IMR-90 (cell line): ENCODE results near the gene DCTD. TPM values are rescaled to one million over a fixed set of nuclear protein-coding genes. Genes with fewer than 3 reads are reported as not detected.

ENCODE experiments used
- ATAC-seq: fragments of 200-7000 bp; cut with Tn5 transposase; 2 replicates; pipeline ENCODE4 v1.9.1; 2020; ENCODE audit warnings: low read depth, mild to moderate bottlenecking, moderate library complexity
- BruUV-seq: library from RNA; stranded (reverse); fragments of 400-500 nt; replicated peaks from 2 replicates; lab custom pipeline; 2021; lab: Mats Ljungman, UMichigan
- CTCF ChIA-PET: fragments of 300-600 bp; formaldehyde crosslinking; extraction: SDS; loops from one replicate; lab custom pipeline; 2021; ENCODE audit warnings: antibody characterized with exemption; lab: Yijun Ruan, JAX
- POLR2A ChIA-PET: fragments of 300-600 bp; sonication (Branson Sonifier 250); formaldehyde crosslinking; loops from one replicate; lab custom pipeline; 2022; ENCODE audit warnings: antibody characterized with exemption; ENCODE audit not compliant: unreplicated experiment; lab: Charles Lee
- DNase-seq: peaks from one replicate; pipeline ENCODE4 v3.0.0; 2013
- H2AFZ ChIP-seq: replicated peaks from 2 replicates; pipeline ENCODE3; 2013; ENCODE audit warnings: low read length, mild to moderate bottlenecking; ENCODE audit not compliant: poor library complexity
- H2AK5ac ChIP-seq: 2 replicates; pipeline ENCODE4 v1.6.1; 2013; ENCODE audit warnings: low read depth, low read length, inconsistent platforms
- H2AK9ac ChIP-seq: replicated peaks from 2 replicates; pipeline ENCODE3; 2013; ENCODE audit warnings: mild to moderate bottlenecking, low read depth, low read length, moderate library complexity; ENCODE audit not compliant: poor library complexity
- H2BK120ac ChIP-seq: 2 replicates; pipeline ENCODE4 v1.6.1; 2013; ENCODE audit warnings: low read depth, low read length, inconsistent platforms
- H2BK15ac ChIP-seq: 3 replicates; pipeline ENCODE4 v1.6.1; 2013; ENCODE audit warnings: low read depth, low read length, inconsistent platforms
- H2BK20ac ChIP-seq: 2 replicates; pipeline ENCODE4 v1.6.1; 2013; ENCODE audit warnings: low read depth, mild to moderate bottlenecking, inconsistent platforms, low read length, moderate library complexity
- H2BK5ac ChIP-seq: 2 replicates; pipeline ENCODE4 v1.6.1; 2013; ENCODE audit warnings: mild to moderate bottlenecking, low read depth, low read length, inconsistent platforms; ENCODE audit not compliant: poor library complexity, severe bottlenecking
- H3K14ac ChIP-seq: replicated peaks from 2 replicates; pipeline ENCODE4 v1.6.1; 2013; ENCODE audit warnings: low read depth, low read length, inconsistent platforms
- H3K18ac ChIP-seq: 2 replicates; pipeline ENCODE4 v1.6.1; 2013; ENCODE audit warnings: low read depth, low read length, control low read depth
- H3K23ac ChIP-seq: 2 replicates; pipeline ENCODE4 v1.6.1; 2013; ENCODE audit warnings: low read depth, low read length, inconsistent platforms
- H3K27ac ChIP-seq: 2 replicates; pipeline ENCODE4 v1.5.1; 2013; ENCODE audit warnings: mild to moderate bottlenecking, control low read depth, low read length; ENCODE audit not compliant: insufficient read depth
- H3K27me3 ChIP-seq: 2 replicates; pipeline ENCODE4 v1.6.1; 2013; ENCODE audit warnings: low read length; ENCODE audit not compliant: control insufficient read depth, insufficient read depth
- H3K36me3 ChIP-seq: 2 replicates; pipeline ENCODE4 v1.6.1; 2013; ENCODE audit warnings: low read length, mixed read lengths; ENCODE audit not compliant: control insufficient read depth, insufficient read depth
- H3K4ac ChIP-seq: 2 replicates; pipeline ENCODE4 v1.6.1; 2013; ENCODE audit warnings: low read depth, low read length, inconsistent platforms
- H3K4me1 ChIP-seq: 2 replicates; pipeline ENCODE4 v1.6.1; 2013; ENCODE audit warnings: low read length, mixed read lengths; ENCODE audit not compliant: control insufficient read depth, insufficient read depth
- H3K4me2 ChIP-seq: 2 replicates; pipeline ENCODE4 v1.6.1; 2013; ENCODE audit warnings: low read depth, mild to moderate bottlenecking, control low read depth, low read length, moderate library complexity
- H3K4me3 ChIP-seq: 2 replicates; pipeline ENCODE4 v1.5.1; 2013; ENCODE audit warnings: low read depth, mild to moderate bottlenecking, control low read depth, low read length, moderate library complexity; ENCODE audit not compliant: insufficient read depth
- H3K56ac ChIP-seq: 2 replicates; pipeline ENCODE4 v1.6.1; 2013; ENCODE audit warnings: low read length, inconsistent platforms; ENCODE audit not compliant: insufficient read depth; ENCODE audit errors: extremely low read depth
- H3K79me1 ChIP-seq, 2 experiments: 2 replicates each; pipeline ENCODE4 v1.6.1; 2013; ENCODE audit warnings: low read length in 2 of 2, inconsistent platforms in 1 of 2, low read depth in 1 of 2
- H3K9ac ChIP-seq: 2 replicates; pipeline ENCODE4 v1.6.1; 2013; ENCODE audit warnings: low read depth, low read length, control low read depth
- H3K9me1 ChIP-seq: 2 replicates; pipeline ENCODE4 v1.6.1; 2013; ENCODE audit warnings: low read length, inconsistent platforms; ENCODE audit not compliant: insufficient read depth
- H3K9me3 ChIP-seq: 2 replicates; pipeline ENCODE4 v1.6.1; 2013; ENCODE audit warnings: low read length; ENCODE audit not compliant: control insufficient read depth, insufficient read depth
- H4K20me1 ChIP-seq: 2 replicates; pipeline ENCODE4 v1.6.1; 2013; ENCODE audit warnings: low read length, inconsistent platforms; ENCODE audit not compliant: insufficient read depth
- H4K5ac ChIP-seq: 2 replicates; pipeline ENCODE4 v1.6.1; 2013; ENCODE audit warnings: mild to moderate bottlenecking, low read depth, low read length, control low read depth
- H4K8ac ChIP-seq, 2 experiments: 2 replicates each; pipeline ENCODE4 v1.6.1; 2013; ENCODE audit warnings: low read depth in 2 of 2, low read length in 2 of 2, control low read depth in 1 of 2, inconsistent platforms in 1 of 2
- H4K91ac ChIP-seq: 2 replicates; pipeline ENCODE4 v1.6.1; 2013; ENCODE audit warnings: low read depth, low read length, inconsistent platforms; ENCODE audit not compliant: insufficient read depth
- BHLHE40 ChIP-seq: fragments of 150-350 bp; IDR thresholded peaks from 2 replicates; pipeline ENCODE4 v1.6.1; 2016; ENCODE audit warnings: mild to moderate bottlenecking, low read depth, low read length
- CEBPB ChIP-seq: IDR thresholded peaks from 2 replicates; pipeline ENCODE4 v1.6.1; 2012; ENCODE audit warnings: low read depth, low read length, improper control_type of control experiment
- CHD1 ChIP-seq: IDR thresholded peaks from 2 replicates; pipeline ENCODE4 v1.6.1; 2012; ENCODE audit warnings: low read depth, low read length, improper control_type of control experiment
- CTCF ChIP-seq: conservative IDR thresholded peaks from 2 replicates; pipeline ENCODE4 v1.5.1; 2012; ENCODE audit warnings: mild to moderate bottlenecking, low read depth, low read length, improper control_type of control experiment
- ELK1 ChIP-seq: fragments of 150-350 bp; IDR thresholded peaks from 2 replicates; pipeline ENCODE4 v1.6.1; 2016; ENCODE audit warnings: low read depth, mild to moderate bottlenecking, low read length, moderate library complexity, borderline replicate concordance
- FOS ChIP-seq: fragments of 150-350 bp; IDR thresholded peaks from 2 replicates; pipeline ENCODE4 v1.6.1; 2016; ENCODE audit warnings: low read depth, low read length
- MAFK ChIP-seq: IDR thresholded peaks from 2 replicates; pipeline ENCODE4 v1.6.1; 2012; ENCODE audit warnings: low read depth, low read length, improper control_type of control experiment
- MAZ ChIP-seq: IDR thresholded peaks from 2 replicates; pipeline ENCODE4 v1.6.1; 2012; ENCODE audit warnings: low read depth, mild to moderate bottlenecking, low read length, improper control_type of control experiment, moderate library complexity, borderline replicate concordance
- MXI1 ChIP-seq: IDR thresholded peaks from 2 replicates; pipeline ENCODE4 v1.6.1; 2012; ENCODE audit warnings: low read depth, mild to moderate bottlenecking, low read length, moderate library complexity, borderline replicate concordance
- NFE2L2 ChIP-seq: fragments of 150-350 bp; IDR thresholded peaks from 2 replicates; pipeline ENCODE4 v1.6.1; 2016; ENCODE audit warnings: low read depth, mild to moderate bottlenecking, low read length
- POLR2A ChIP-seq: IDR thresholded peaks from 2 replicates; pipeline ENCODE4 v1.6.1; 2012; ENCODE audit warnings: mild to moderate bottlenecking, low read depth, low read length
- RAD21 ChIP-seq: IDR thresholded peaks from 2 replicates; pipeline ENCODE4 v1.6.1; 2012; ENCODE audit warnings: low read length, improper control_type of control experiment
- RCOR1 ChIP-seq: IDR thresholded peaks from 2 replicates; pipeline ENCODE4 v1.6.1; 2012; ENCODE audit warnings: mild to moderate bottlenecking, low read length, improper control_type of control experiment; ENCODE audit not compliant: insufficient replicate concordance
- RFX5 ChIP-seq: IDR thresholded peaks from 2 replicates; pipeline ENCODE4 v1.8.0; 2012; ENCODE audit warnings: low read depth, mild to moderate bottlenecking, low read length, moderate library complexity
- SMC3 ChIP-seq: fragments of 150-350 bp; IDR thresholded peaks from 2 replicates; pipeline ENCODE4 v1.6.1; 2016; ENCODE audit warnings: low read depth, mild to moderate bottlenecking, antibody characterized with exemption, low read length, moderate library complexity
- WGBS, 2 experiments: methylation state at CpG; one replicate each; pipeline versions ENCODE4 v1.1.5 to v1.1.7; 2013; ENCODE audit warnings: missing lambda C conversion rate in 2 of 2; ENCODE audit not compliant: insufficient read length in 1 of 2; ENCODE audit errors: extremely low coverage in 2 of 2; 5-methylcytosine and 5-hydroxymethylcytosine counted together
- dilution Hi-C: fragments of 300-500 bp; cut with HindIII; formaldehyde crosslinking; loops from one replicate; pipeline ENCODE4 v1.14.3; 2018; ENCODE audit warnings: low sequenced_read_pairs; ENCODE audit not compliant: unreplicated experiment
- in situ Hi-C: fragments of 300-500 bp; cut with MboI; formaldehyde crosslinking; loops from 3 replicates; pipeline ENCODE4 v1.14.3; 2019; ENCODE audit warnings: low sequenced_read_pairs, inconsistent platforms, mixed read lengths
- intact Hi-C: fragments of 100-400 bp; cut with micrococcal nuclease; formaldehyde crosslinking; loops from 2 replicates; pipeline ENCODE4 v1.10.0; 2022
- polyA plus RNA-seq, 3 experiments: library from polyadenylated mRNA; depleted of rRNA; stranded (reverse); fragments of >200 nt; gene quantifications; 2 replicates each; pipeline ENCODE4 v1.2.3, GENCODE V29; 2012; ENCODE audit warnings: low replicate concordance in 1 of 3
- total RNA-seq: library from RNA; depleted of rRNA; stranded (reverse); fragments of >200 nt; gene quantifications from 2 replicates; pipeline ENCODE4 v1.2.3, GENCODE V29; 2012
- TF ChIP-seq, protein P1 (sequence below): fragments of 150-350 bp; IDR thresholded peaks from 2 replicates; pipeline ENCODE4 v1.6.1; 2017; ENCODE audit warnings: mild to moderate bottlenecking, antibody characterized with exemption, low read length, low read depth

Gene DCTD
- total and polyA plus RNA-seq, 2 of the 4 experiments (the other 2 are of a cell fraction), result 90.3 to 127 TPM

- Histone ChIP-seq H3K23ac (peak overlapping the region; percentile 76; the same call in 1 of the 2 replicates), H3K56ac (no peak overlapping the region), H4K5ac (no peak overlapping the region), H3K4ac (peak overlapping the region; percentile 73), H3K27ac (no peak overlapping the region), H3K4me3 (no peak overlapping the region), H3K36me3 (no peaks in the 10 kb centered on the region), H2AK5ac (peak overlapping the region; percentile 57; the same call in 1 of the 2 replicates), H3K9me1 (peaks cover 34% of the 10 kb centered on the region), H2BK20ac (peak overlapping the region; percentile 70), H3K4me2 (no peak overlapping the region), H3K18ac (peak overlapping the region; percentile 30; the same call in 1 of the 2 replicates), H2BK120ac (peak overlapping the region; percentile 89), H4K20me1 (no peaks in the 10 kb centered on the region), H2AK9ac (no peak overlapping the region), H3K27me3 (no peaks in the 10 kb centered on the region), H3K4me1 (peaks cover 17% of the 10 kb centered on the region), H2BK5ac (peak overlapping the region; percentile 44), H2AFZ (peak overlapping the region; percentile 64), H2BK15ac (peak overlapping the region; percentile 72; the same call in 1 of the 3 replicates), H3K9ac (no peak overlapping the region), H3K79me1 (0 out of 4 replicates have a peak, but pooled peaks cover 0 to 4% of the 10 kb centered on the region in 2 experiments), H3K9me3 (no peaks in the 10 kb centered on the region), H4K91ac (peak overlapping the region; percentile 67; the same call in 1 of the 2 replicates), H4K8ac (peak overlapping the region; percentile 18 to 69; a peak in 3 of 4 replicates), H3K14ac (no peak overlapping the region; the same call in 1 of the 2 replicates)
- no CpG with 5 or more reads among the region's 1 CpG for WGBS, 2 experiments
- CTCF ChIA-PET, result interaction anchor here (0.6 to 1.7 kb wide), 4 partner anchors 12 to 1783 kb away, joined by 3 to 5 read pairs (median 4); no protein-coding TSS in a partner anchor
- DNase-seq, result no peak
- TF ChIP-seq SMC3, result no peak
- no peak for TF ChIP-seq CTCF
- no peak for TF ChIP-seq RCOR1
- TF ChIP-seq POLR2A, result no peak
- TF ChIP-seq CHD1, result no peak
- TF ChIP-seq CEBPB, result no peak
- no peak for TF ChIP-seq RAD21
- TF ChIP-seq NFE2L2, result no peak
- no peak for TF ChIP-seq MXI1
- no peak for TF ChIP-seq MAFK
- no peak for TF ChIP-seq ELK1
- TF ChIP-seq FOS, result no peak
- TF ChIP-seq RFX5, result no peak
- no peak for TF ChIP-seq MAZ
- no peak for TF ChIP-seq BHLHE40
- TF ChIP-seq, protein P1, sequence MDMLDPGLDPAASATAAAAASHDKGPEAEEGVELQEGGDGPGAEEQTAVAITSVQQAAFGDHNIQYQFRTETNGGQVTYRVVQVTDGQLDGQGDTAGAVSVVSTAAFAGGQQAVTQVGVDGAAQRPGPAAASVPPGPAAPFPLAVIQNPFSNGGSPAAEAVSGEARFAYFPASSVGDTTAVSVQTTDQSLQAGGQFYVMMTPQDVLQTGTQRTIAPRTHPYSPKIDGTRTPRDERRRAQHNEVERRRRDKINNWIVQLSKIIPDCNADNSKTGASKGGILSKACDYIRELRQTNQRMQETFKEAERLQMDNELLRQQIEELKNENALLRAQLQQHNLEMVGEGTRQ, result no peak
- ATAC-seq, result no peak
- in situ Hi-C loops (no loop called here), dilution Hi-C loops (no loop called here), intact Hi-C loops (loop anchor here (2.0 to 10.0 kb wide), 8 partner anchors 119 to 1624 kb away; partner anchors contain the start of gene TENM3)
- no TSS peak for BruUV-seq
- POLR2A ChIA-PET, result no interaction called here
Observed at GRCh38 chr4:182925855-182926254, 8.7 kb upstream of the DCTD start.
